IPS-20b (cell line): Measurements from ENCODE around the gene PTPRCAP.

Experiments
- H3K27ac ChIP-seq: one replicate; pipeline ENCODE4 v1.5.1; 2013; ENCODE audit warnings: low read length
- H3K27me3 ChIP-seq: 2 replicates; pipeline ENCODE4 v1.6.1; 2013; ENCODE audit warnings: mild to moderate bottlenecking, low read length, inconsistent platforms; ENCODE audit not compliant: insufficient read depth
- H3K36me3 ChIP-seq: 2 replicates; pipeline ENCODE4 v1.6.1; 2013; ENCODE audit warnings: low read depth, mild to moderate bottlenecking, inconsistent platforms, low read length, moderate library complexity; ENCODE audit not compliant: insufficient read depth
- H3K4me1 ChIP-seq: 2 replicates; pipeline ENCODE4 v1.6.1; 2013; ENCODE audit warnings: mild to moderate bottlenecking, control low read depth, inconsistent platforms, low read length, moderate library complexity; ENCODE audit not compliant: insufficient read depth
- H3K4me3 ChIP-seq: 2 replicates; pipeline ENCODE4 v1.5.1; 2013; ENCODE audit warnings: mild to moderate bottlenecking, low read length, inconsistent platforms
- H3K9ac ChIP-seq: 2 replicates; pipeline ENCODE4 v1.6.1; 2013; ENCODE audit warnings: low read depth, mild to moderate bottlenecking, inconsistent platforms, low read length, moderate library complexity
- H3K9me3 ChIP-seq: 2 replicates; pipeline ENCODE4 v1.6.1; 2013; ENCODE audit warnings: mild to moderate bottlenecking, low read depth, low read length, inconsistent platforms; ENCODE audit not compliant: insufficient read depth

PTPRCAP gene

DNA sequence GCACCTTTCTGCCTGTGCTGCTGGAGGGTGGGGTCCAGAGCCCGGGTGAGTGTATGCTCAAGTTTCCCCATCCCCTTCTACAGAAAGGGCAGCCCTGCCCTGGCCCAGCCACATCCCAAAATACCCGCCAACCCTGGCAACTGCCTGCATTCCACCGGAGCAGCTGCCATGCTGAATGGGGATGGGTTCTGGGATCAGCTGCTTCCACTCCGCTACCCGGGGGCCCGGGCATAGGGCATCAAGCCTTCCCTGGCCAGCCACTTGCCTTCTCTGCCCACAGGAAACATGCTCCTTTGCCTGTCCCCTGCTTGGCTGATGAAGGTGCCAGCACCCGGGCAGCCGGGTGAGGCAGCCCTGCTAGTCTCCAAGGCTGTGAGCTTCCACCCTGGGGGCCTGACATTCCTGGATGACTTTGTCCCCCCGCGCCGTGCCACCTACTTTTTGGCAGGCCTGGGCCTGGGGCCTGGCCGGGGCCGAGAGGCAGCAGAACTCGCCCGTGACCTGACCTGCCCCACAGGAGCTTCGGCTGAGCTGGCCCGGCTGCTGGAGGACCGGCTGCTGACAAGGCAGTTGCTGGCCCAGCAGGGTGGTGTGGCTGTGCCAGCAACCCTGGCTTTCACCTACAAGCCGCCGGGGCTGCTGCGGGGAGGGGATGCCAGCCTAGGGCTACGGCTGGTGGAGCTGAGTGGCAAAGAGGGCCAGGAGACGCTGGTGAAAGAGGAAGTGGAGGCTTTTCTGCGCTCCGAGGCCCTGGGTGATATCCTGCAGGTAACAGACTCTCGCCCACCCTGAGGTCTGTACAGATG lies 18.8 kb downstream of the PTPRCAP start:
- H3K4me1 ChIP-seq = 0 out of 2 replicates have a peak, but pooled peaks cover 3% of the 10 kb centered on the region
- H3K36me3 ChIP-seq = no peaks in the 10 kb centered on the region
- H3K27ac ChIP-seq = no peak overlapping the region
- no peak overlapping the region for H3K4me3 ChIP-seq
- H3K9ac ChIP-seq = no peak overlapping the region
- H3K9me3 ChIP-seq = no peaks in the 10 kb centered on the region
- H3K27me3 ChIP-seq = peaks cover 27% of the 10 kb centered on the region

DNA sequence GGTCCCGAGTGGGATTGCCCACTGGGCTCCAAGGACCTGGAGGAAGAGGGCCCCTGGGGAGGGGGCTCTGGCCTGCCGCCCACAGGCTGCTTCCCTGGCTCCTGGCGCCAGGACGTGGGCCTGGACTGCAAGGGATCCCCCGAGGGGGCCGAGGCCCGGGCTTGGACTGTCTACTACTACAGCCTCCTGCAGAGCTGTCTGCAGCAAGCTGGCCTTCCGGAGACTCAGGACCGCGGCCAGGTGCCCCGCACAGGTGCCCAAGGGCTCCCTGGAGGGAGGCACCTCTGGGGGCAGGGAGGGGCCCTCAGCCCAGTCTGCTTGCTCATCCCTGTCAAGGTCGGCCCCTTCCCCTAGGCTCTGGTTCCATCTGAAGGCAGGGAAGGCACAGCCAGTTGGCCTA lies 20.1 kb downstream of the PTPRCAP start:
- Histone ChIP-seq H3K36me3 (no peaks in the 10 kb centered on the region), H3K9ac (no peak overlapping the region), H3K27ac (no peak overlapping the region), H3K27me3 (peaks cover 38% of the 10 kb centered on the region), H3K4me3 (no peak overlapping the region), H3K9me3 (no peaks in the 10 kb centered on the region), H3K4me1 (0 out of 2 replicates have a peak, but pooled peaks cover 3% of the 10 kb centered on the region)

GRCh38 chr11:67416416-67417335 lies 20.8 kb downstream of the PTPRCAP start:
- H3K27me3 ChIP-seq = peaks cover 45% of the 10 kb centered on the region
- H3K4me1 ChIP-seq = 0 out of 2 replicates have a peak, but pooled peaks cover 3% of the 10 kb centered on the region
- H3K27ac ChIP-seq = no peak overlapping the region

GRCh38 chr11:67415501-67416304 lies 21.8 kb downstream of the PTPRCAP start, which contains the start of gene CARNS1:
Gene CARNS1, plus strand, starts transcription at chr11:67415678. Its CDS starts 522 bp downstream, at chr11:67416200.
- Histone ChIP-seq H3K27ac (no peak within 1 kb of the TSS), H3K4me3 (peak within 1 kb of the TSS; percentile 63; the same call in 1 of the 2 replicates), H3K9me3 (no peaks in the 10 kb centered on the region), H3K9ac (no peak within 1 kb of the TSS), H3K36me3 (no peaks in the 10 kb centered on the region), H3K27me3 (peaks cover 51% of the 10 kb centered on the region), H3K4me1 (0 out of 2 replicates have a peak, but pooled peaks cover 3% of the 10 kb centered on the region)

More at GRCh38 chr11:67416416-67417335, 20.8 kb downstream of the PTPRCAP start:
- Histone ChIP-seq H3K4me3 (no peak overlapping the region), H3K9me3 (no peaks in the 10 kb centered on the region), H3K36me3 (no peaks in the 10 kb centered on the region), H3K9ac (no peak overlapping the region)

DNA sequence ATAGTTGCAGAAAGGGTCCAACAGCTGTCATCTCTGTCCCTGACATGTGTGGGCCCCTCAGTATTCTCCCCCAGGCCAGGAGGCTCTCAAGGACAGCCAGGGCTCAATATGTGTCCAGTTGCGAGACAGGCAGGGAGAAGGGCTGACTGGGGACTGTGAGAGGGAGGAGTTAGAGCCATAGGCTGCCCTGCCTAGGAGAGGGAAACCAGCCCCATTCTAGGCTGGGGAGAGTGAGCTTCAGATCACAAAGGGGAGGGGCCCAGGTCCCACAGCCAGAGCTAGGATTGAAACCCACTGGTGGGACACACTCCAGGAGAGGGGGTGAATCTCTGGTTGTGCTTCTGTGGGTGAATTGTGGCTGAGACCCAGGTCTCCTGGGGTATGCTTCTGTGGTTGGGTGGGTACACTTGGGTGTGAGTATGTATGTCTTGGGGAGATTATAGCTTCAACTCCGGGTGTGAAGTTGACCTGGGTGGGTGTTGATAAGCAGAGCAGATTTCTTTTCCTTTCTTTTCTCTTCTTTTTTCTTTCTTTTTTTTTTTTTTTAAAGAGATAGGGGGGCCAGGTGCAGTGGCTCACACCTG lies 24.1 kb downstream of the PTPRCAP start:
- Histone ChIP-seq H3K9ac (no peak overlapping the region), H3K4me3 (no peak overlapping the region), H3K9me3 (no peaks in the 10 kb centered on the region), H3K4me1 (peaks cover 6% of the 10 kb centered on the region; the same call in 1 of the 2 replicates), H3K27ac (no peak overlapping the region), H3K36me3 (no peaks in the 10 kb centered on the region), H3K27me3 (peaks cover 42% of the 10 kb centered on the region)

DNA sequence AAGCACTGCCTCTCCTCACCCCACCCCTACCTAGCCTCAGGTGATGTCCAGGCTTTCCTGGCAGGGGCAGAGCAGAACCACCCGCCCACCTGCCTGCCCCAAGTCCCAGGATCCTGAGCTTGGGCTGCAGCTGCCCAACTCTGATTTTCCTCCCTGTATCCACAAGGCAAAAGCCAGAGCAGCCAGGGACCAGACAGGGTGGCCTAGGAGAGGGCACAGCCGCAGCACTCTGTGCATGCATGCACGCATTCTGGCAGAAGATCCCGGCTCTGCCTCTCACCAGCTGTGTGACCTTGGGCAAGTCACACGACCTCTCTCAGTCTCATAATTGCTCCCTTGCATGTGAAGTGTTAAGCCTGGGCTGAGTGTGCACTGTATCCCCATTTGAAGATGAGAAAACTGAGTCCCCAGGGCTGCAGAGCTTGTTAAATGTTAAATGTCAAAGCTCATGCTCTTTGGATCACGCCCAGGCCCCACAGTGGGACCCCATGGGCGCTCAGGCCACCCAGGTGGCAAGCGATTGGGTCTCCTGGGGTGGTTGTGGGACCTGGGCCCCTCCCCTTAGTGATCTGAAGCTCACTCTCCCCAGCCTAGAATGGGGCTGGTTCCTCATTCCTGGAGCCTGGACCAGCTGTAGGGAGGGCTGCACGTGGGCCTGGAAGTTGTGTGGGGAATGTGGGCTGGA lies 24.8 kb downstream of the PTPRCAP start:
- Histone ChIP-seq H3K9me3 (no peaks in the 10 kb centered on the region), H3K4me3 (no peak overlapping the region), H3K9ac (no peak overlapping the region), H3K4me1 (peaks cover 6% of the 10 kb centered on the region; the same call in 1 of the 2 replicates), H3K27ac (no peak overlapping the region), H3K27me3 (peaks cover 42% of the 10 kb centered on the region), H3K36me3 (no peaks in the 10 kb centered on the region)

DNA sequence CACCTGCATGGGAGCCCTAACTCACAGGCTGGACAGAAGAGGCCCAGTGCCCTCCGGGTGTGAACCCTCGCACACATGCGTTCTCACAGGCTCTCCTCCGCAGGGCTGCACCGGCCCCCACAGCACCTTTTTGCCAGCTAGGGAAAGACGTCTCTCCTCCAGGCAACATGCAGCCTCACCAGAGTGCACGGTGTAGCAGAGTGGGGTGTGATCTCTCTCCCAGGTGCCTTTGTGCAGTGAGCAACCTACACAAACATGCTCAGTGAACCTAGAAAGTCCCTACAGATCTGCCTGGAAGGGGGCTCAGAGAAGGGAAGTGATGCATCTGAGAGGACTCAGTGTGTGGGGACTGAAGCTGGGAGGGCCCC lies 25.7 kb downstream of the PTPRCAP start:
- no peaks in the 10 kb centered on the region for H3K36me3 ChIP-seq
- H3K9me3 ChIP-seq = no peaks in the 10 kb centered on the region
- H3K4me1 ChIP-seq = peaks cover 6% of the 10 kb centered on the region; the same call in 1 of the 2 replicates
- H3K27me3 ChIP-seq = peaks cover 42% of the 10 kb centered on the region
- no peak overlapping the region for H3K27ac ChIP-seq
- H3K9ac ChIP-seq = no peak overlapping the region
- no peak overlapping the region for H3K4me3 ChIP-seq

GRCh38 chr11:67410984-67411784 lies 26.3 kb downstream of the PTPRCAP start:
- Histone ChIP-seq H3K4me1 (peaks cover 6% of the 10 kb centered on the region; the same call in 1 of the 2 replicates), H3K36me3 (no peaks in the 10 kb centered on the region), H3K4me3 (no peak overlapping the region), H3K9ac (no peak overlapping the region), H3K27me3 (peaks cover 38% of the 10 kb centered on the region), H3K27ac (no peak overlapping the region), H3K9me3 (no peaks in the 10 kb centered on the region)

DNA sequence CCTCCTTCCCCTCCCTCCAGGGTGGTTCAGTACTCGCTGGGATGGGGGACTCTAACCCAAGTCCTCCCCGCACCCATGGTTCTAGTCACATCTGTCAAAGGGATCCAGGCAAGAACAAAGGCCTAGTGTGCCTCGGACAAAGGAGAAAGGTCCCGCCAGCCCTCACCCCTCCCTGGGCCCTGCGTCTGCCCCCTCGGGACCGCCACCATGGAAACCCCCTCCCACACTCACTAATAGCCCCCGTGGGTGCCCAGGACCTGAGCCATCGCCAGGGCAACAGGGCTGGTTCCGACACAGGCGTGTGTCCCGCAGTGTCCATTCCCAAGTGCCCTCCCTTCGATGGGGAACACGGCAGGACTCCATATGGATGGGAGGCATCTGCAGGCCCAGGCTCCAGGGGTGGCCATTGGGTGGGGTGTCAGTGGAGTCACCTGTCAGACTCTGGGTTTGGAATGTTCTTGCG lies 27.1 kb downstream of the PTPRCAP start:
- Histone ChIP-seq H3K27ac (no peak overlapping the region), H3K9me3 (no peaks in the 10 kb centered on the region), H3K27me3 (peaks cover 34% of the 10 kb centered on the region), H3K9ac (no peak overlapping the region), H3K4me3 (no peak overlapping the region), H3K4me1 (peaks cover 3% of the 10 kb centered on the region; the same call in 1 of the 2 replicates), H3K36me3 (no peaks in the 10 kb centered on the region)
